Non-pigmented ciliary epithelial cell (primary cell): ENCODE measurements around the gene TAF1C.

Experiments
- DNase-seq: peaks from one replicate; pipeline ENCODE4 v3.0.0-alpha.2; 2010; ENCODE audit warnings: low read depth

The TAF1C gene

GRCh38 chr16:84183572-84183875 is 3.3 kb downstream of the TAF1C start:
- DNase-seq = no peak

GRCh38 chr16:84182680-84183571 is 3.9 kb downstream of the TAF1C start:
- no peak for DNase-seq

GRCh38 chr16:84182104-84182503 is 4.8 kb downstream of the TAF1C start:
- DNase-seq = no peak

- DNase-seq = no peak
These were observed 5.5 kb downstream of the TAF1C start for GRCh38 chr16:84181144-84181915.

GRCh38 chr16:84180519-84181140 is 6.2 kb downstream of the TAF1C start:
- no peak for DNase-seq

- DNase-seq = no peak
These were observed 7.1 kb downstream of the TAF1C start for GRCh38 chr16:84179612-84180320.

- no peak for DNase-seq
These were observed 7.8 kb downstream of the TAF1C start for GRCh38 chr16:84178892-84179611.

GRCh38 chr16:84178146-84178765 is 8.6 kb downstream of the TAF1C start:
- DNase-seq = no peak

GRCh38 chr16:84177741-84178073 is 9.2 kb downstream of the TAF1C start:
- peak; percentile 47 for DNase-seq

- no peak for DNase-seq
These were observed 10.4 kb downstream of the TAF1C start for GRCh38 chr16:84176192-84177053.

GRCh38 chr16:84175350-84176081 is 11.3 kb downstream of the TAF1C start:
- no peak for DNase-seq

- DNase-seq = no peak
These were observed 12.5 kb downstream of the TAF1C start for GRCh38 chr16:84174396-84174795.

- DNase-seq = no peak
These were observed 17.0 kb downstream of the TAF1C start for GRCh38 chr16:84169765-84170310.

- no peak for DNase-seq
These were observed 19.8 kb downstream of the TAF1C start for GRCh38 chr16:84166796-84167695.

- DNase-seq = no peak
These were observed 21.1 kb downstream of the TAF1C start for GRCh38 chr16:84165746-84166145.

GRCh38 chr16:84161801-84162200 is 25.1 kb downstream of the TAF1C start:
- DNase-seq = no peak

- no peak for DNase-seq
These were observed 25.8 kb downstream of the TAF1C start for GRCh38 chr16:84161037-84161436.

GRCh38 chr16:84159800-84160199 is 27.1 kb downstream of the TAF1C start:
- no peak for DNase-seq
